Adipocyte (in vitro differentiated cells): ENCODE data around the gene GLI3.

ENCODE experiments used
- DNase-seq: peaks from one replicate; pipeline ENCODE4 v3.0.0-alpha.2; 2015; ENCODE audit warnings: low read depth
- H3K27me3 ChIP-seq: replicated peaks from 2 replicates; pipeline ENCODE4 v1.7.0; 2013; ENCODE audit warnings: mild to moderate bottlenecking, low read length, moderate library complexity; ENCODE audit not compliant: control insufficient read depth, insufficient read depth
- H3K36me3 ChIP-seq: 2 replicates; pipeline ENCODE4 v1.7.0; 2013; ENCODE audit warnings: low read length, mild to moderate bottlenecking, moderate library complexity; ENCODE audit not compliant: control insufficient read depth, insufficient read depth, severe bottlenecking
- H3K4me1 ChIP-seq: 2 replicates; pipeline ENCODE4 v1.7.0; 2013; ENCODE audit warnings: mild to moderate bottlenecking, low read length, moderate library complexity; ENCODE audit not compliant: control insufficient read depth, insufficient read depth
- H3K4me3 ChIP-seq: 2 replicates; pipeline ENCODE4 v1.7.0; 2013; ENCODE audit warnings: mild to moderate bottlenecking, low read length, moderate library complexity
- H3K9ac ChIP-seq: 2 replicates; pipeline ENCODE4 v1.7.0; 2013; ENCODE audit warnings: mild to moderate bottlenecking, low read length, moderate library complexity
- H3K9me3 ChIP-seq: 2 replicates; pipeline ENCODE4 v1.7.0; 2013; ENCODE audit warnings: mild to moderate bottlenecking, low read length, moderate library complexity; ENCODE audit not compliant: control insufficient read depth

The GLI3 gene

GRCh38 chr7:42049761-42050160, 187.2 kb downstream of the GLI3 start:
- Histone ChIP-seq H3K9me3 (no peaks in the 10 kb centered on the region), H3K27me3 (no peaks in the 10 kb centered on the region), H3K9ac (no peak overlapping the region), H3K36me3 (peaks cover 21% of the 10 kb centered on the region), H3K4me3 (no peak overlapping the region), H3K4me1 (no peaks in the 10 kb centered on the region)
- DNase-seq, result no peak

GRCh38 chr7:42046483-42046882, 190.5 kb downstream of the GLI3 start:
- H3K4me3 ChIP-seq, result no peak overlapping the region
- H3K9me3 ChIP-seq, result no peaks in the 10 kb centered on the region
- peaks cover 43% of the 10 kb centered on the region for H3K36me3 ChIP-seq
- no peaks in the 10 kb centered on the region for H3K27me3 ChIP-seq
- DNase-seq, result no peak
- H3K9ac ChIP-seq, result no peak overlapping the region
- no peaks in the 10 kb centered on the region for H3K4me1 ChIP-seq

DNA sequence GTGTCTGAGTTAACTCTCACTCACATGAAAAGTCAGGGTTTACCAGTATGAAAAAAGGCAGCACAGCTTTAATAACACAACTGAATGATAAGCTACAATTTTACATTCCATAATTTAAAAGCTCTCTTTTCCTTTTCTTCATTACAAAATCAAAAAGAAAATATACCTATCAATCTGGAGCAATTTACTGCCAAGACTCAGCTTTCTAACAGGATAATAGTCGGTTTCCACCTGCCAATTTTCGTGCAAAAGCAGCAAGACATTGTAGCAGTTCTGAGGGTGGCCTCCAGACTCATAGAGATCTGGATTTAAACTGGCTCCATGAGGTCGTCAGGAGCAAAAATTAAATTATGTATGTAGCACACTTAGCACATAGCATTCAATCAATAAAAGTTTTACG, 191.0 kb downstream of the GLI3 start:
- no peaks in the 10 kb centered on the region for H3K9me3 ChIP-seq
- no peaks in the 10 kb centered on the region for H3K27me3 ChIP-seq
- H3K9ac ChIP-seq, result no peak overlapping the region
- DNase-seq, result no peak
- no peak overlapping the region for H3K4me3 ChIP-seq
- H3K4me1 ChIP-seq, result no peaks in the 10 kb centered on the region
- H3K36me3 ChIP-seq, result peaks cover 43% of the 10 kb centered on the region

DNA sequence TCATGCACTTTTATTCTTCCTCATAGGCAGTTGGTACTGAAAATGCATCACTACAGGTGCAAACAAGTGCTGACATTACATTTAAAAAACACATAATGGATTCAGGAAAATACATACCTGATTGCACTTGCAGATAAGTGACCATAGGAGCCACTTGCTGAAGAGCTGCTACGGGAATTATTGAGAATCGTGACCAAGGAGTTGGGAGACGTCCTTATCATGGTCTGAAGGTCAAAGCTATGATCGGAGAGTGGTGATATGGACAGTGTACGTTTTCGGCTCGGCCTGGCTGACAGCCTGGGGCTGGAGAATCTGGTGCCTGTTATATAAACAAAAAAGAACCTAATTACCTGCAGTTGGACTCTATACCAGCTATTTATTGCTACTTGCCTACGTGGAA, 197.1 kb downstream of the GLI3 start:
- peaks cover 3% of the 10 kb centered on the region for H3K4me1 ChIP-seq
- peaks cover 60% of the 10 kb centered on the region for H3K36me3 ChIP-seq
- DNase-seq, result no peak
- no peak overlapping the region for H3K9ac ChIP-seq
- H3K9me3 ChIP-seq, result no peaks in the 10 kb centered on the region
- H3K27me3 ChIP-seq, result no peaks in the 10 kb centered on the region
- no peak overlapping the region for H3K4me3 ChIP-seq

DNA sequence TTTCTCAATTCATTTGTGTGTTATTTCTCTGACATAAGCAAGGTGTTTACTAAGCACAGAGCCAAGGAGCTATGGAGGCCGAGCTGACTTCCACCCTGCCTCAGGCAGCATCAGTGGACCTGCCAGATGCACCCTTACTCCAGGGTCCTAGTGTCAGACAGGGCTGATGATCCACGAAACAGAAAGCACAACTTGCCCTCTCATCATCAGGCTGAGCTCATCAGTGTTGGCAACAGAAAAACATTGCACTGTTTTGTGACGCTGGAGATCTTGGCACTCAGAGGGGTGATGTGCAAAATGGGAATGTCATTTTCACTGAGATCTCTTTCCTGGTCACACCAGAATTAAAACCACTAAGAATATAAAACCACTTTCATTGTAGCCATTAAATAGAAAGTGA, 201.8 kb downstream of the GLI3 start:
- Histone ChIP-seq H3K4me1 (peaks cover 3% of the 10 kb centered on the region), H3K4me3 (no peak overlapping the region), H3K9me3 (no peaks in the 10 kb centered on the region), H3K9ac (no peak overlapping the region), H3K36me3 (peaks cover 40% of the 10 kb centered on the region), H3K27me3 (no peaks in the 10 kb centered on the region)
- no peak for DNase-seq

- no peak for DNase-seq
- Histone ChIP-seq H3K4me3 (no peak overlapping the region), H3K36me3 (peaks cover 31% of the 10 kb centered on the region)
These were observed 203.5 kb downstream of the GLI3 start for GRCh38 chr7:42033480-42033879.

DNA sequence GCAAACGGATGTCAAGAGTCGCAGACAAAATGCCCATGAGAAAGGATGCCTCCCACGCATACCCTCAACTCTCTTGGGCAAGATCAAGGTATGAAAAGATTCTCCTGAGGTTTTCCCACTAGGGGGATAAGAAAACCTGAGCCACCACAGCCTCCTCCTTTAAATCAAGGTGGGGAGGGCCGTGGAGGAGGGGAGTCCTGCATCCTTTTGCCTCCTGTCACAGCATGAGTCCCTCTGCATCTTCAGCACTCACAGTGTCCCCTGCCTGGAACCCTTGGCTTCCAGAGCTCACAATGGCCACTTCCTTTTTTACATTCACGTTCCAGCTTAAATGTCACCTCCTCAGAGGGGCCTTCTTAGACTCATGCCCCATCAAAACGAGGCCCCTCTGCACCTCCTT, 207.6 kb downstream of the GLI3 start:
- peaks cover 28% of the 10 kb centered on the region for H3K36me3 ChIP-seq
- no peak overlapping the region for H3K4me3 ChIP-seq
- H3K9me3 ChIP-seq, result no peaks in the 10 kb centered on the region
- no peaks in the 10 kb centered on the region for H3K4me1 ChIP-seq
- no peak for DNase-seq
- H3K9ac ChIP-seq, result no peak overlapping the region
- no peaks in the 10 kb centered on the region for H3K27me3 ChIP-seq

More at GRCh38 chr7:42033480-42033879, 203.5 kb downstream of the GLI3 start:
- Histone ChIP-seq H3K9ac (no peak overlapping the region), H3K27me3 (no peaks in the 10 kb centered on the region), H3K9me3 (no peaks in the 10 kb centered on the region), H3K4me1 (peaks cover 3% of the 10 kb centered on the region)

GRCh38 chr7:42027521-42027920, 209.5 kb downstream of the GLI3 start:
- Histone ChIP-seq H3K4me3 (no peak overlapping the region), H3K36me3 (peaks cover 35% of the 10 kb centered on the region), H3K9ac (no peak overlapping the region), H3K27me3 (no peaks in the 10 kb centered on the region), H3K9me3 (no peaks in the 10 kb centered on the region), H3K4me1 (no peaks in the 10 kb centered on the region)
- DNase-seq, result no peak

GRCh38 chr7:42026622-42027197, 210.3 kb downstream of the GLI3 start:
- H3K4me1 ChIP-seq, result peaks cover 2% of the 10 kb centered on the region
- H3K27me3 ChIP-seq, result no peaks in the 10 kb centered on the region
- H3K9me3 ChIP-seq, result no peaks in the 10 kb centered on the region
- H3K9ac ChIP-seq, result no peak overlapping the region
- DNase-seq, result no peak
- no peak overlapping the region for H3K4me3 ChIP-seq
- H3K36me3 ChIP-seq, result peaks cover 43% of the 10 kb centered on the region

- Histone ChIP-seq H3K9ac (no peak overlapping the region), H3K36me3 (peaks cover 43% of the 10 kb centered on the region), H3K27me3 (no peaks in the 10 kb centered on the region), H3K9me3 (no peaks in the 10 kb centered on the region), H3K4me1 (peaks cover 4% of the 10 kb centered on the region), H3K4me3 (no peak overlapping the region)
- no peak for DNase-seq
These were observed 211.2 kb downstream of the GLI3 start for GRCh38 chr7:42025635-42026375.

DNA sequence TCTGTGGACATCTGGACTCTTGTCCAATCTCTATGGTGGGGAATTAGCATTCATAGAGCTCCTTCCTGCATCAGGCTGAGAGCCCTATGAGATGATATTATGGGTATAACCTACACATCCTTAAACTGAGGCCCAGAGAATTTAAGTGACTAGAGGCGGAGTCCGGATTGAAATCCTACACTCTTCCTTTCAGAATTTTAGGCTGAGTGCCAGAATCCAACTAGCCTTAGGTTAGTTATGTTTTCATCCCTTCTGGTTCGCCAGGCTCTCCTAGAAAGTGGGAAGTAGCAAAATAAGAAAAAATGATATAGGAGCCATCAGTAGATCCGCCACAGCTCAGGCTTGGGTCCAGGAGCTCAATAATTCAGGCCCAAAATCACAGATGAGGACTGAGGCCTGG, 212.5 kb downstream of the GLI3 start:
- Histone ChIP-seq H3K36me3 (peaks cover 37% of the 10 kb centered on the region), H3K4me1 (peaks cover 4% of the 10 kb centered on the region), H3K9me3 (no peaks in the 10 kb centered on the region), H3K9ac (no peak overlapping the region), H3K4me3 (no peak overlapping the region), H3K27me3 (no peaks in the 10 kb centered on the region)
- DNase-seq, result no peak

- DNase-seq, result no peak
- H3K4me3 ChIP-seq, result no peak overlapping the region
- no peaks in the 10 kb centered on the region for H3K9me3 ChIP-seq
- peaks cover 46% of the 10 kb centered on the region for H3K36me3 ChIP-seq
- H3K27me3 ChIP-seq, result no peaks in the 10 kb centered on the region
- H3K9ac ChIP-seq, result no peak overlapping the region
- peaks cover 4% of the 10 kb centered on the region for H3K4me1 ChIP-seq
These were observed 213.7 kb downstream of the GLI3 start for GRCh38 chr7:42023262-42023661.
